ENCODE measurements around the gene EME1. TPM values are rescaled to one million over a fixed set of nuclear protein-coding genes. Genes with fewer than 3 reads are reported as not detected.

The EME1 gene
- total and polyA plus RNA-seq, 2 donors (not counting 3 experiments of a cell fraction or from before 2014, with no cell fraction given) = 5.6 to 9.1 TPM

DNA sequence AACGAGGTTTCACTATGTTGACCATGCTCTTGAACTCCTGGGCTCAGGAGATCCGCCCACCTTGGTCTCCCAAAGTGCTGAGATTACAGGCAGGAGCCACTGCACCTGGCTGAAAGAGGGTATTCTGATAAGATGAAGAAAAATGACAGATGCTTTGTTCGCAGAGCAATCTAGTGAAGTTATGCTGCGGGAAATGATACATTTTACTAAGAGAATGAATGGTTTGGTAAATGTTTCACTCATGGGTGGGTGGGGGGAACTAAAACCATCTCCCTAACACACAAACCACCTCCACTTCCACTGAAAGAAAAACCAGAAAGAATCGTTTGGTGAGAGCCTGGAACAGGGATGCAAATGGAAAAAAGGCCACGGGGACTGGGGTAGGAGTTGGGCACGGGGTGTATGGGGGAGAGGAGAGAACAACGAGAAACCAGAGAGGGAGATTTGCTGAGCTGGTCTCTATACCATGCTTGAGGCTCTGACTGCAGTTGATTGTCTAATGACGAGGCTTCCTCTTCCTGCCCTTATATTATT lies 46.1 kb upstream of the EME1 start:
- BruUV-seq (replicated peaks) = no TSS peak
- intact Hi-C loops (cut with micrococcal nuclease) = no loop called here
- ChIA-PET POLR2A (no interaction called here), CTCF (no interaction called here)
- no peak for DNase-seq (ENCODE audit: low read depth, low spot score)
- Histone ChIP-seq H3K4me2 (ENCODE audit: insufficient read depth, low read length) (no peak overlapping the region), H4K20me1 (replicated peaks; ENCODE audit: control insufficient read depth, extremely low read depth, insufficient read depth, low read length) (no peaks in the 10 kb centered on the region), H3K9ac (replicated peaks; ENCODE audit: extremely low read depth, insufficient read depth, low read length) (no peak overlapping the region), H3K36me3 (ENCODE audit: control insufficient read depth in 2 of 2, extremely low read depth in 1 of 2, insufficient read depth in 2 of 2, low read length in 2 of 2) (no peaks in the 10 kb centered on the region), H2AFZ (ENCODE audit: low read depth, low read length) (no peak overlapping the region), H3K27me3 (ENCODE audit: control insufficient read depth in 2 of 2, insufficient read depth in 2 of 2, low read length in 2 of 2) (peaks cover 0 to 5% of the 10 kb centered on the region in 2 experiments), H3K27ac (ENCODE audit: insufficient read depth, low read depth, low read length) (no peak overlapping the region), H3K79me2 (ENCODE audit: control insufficient read depth, insufficient read depth, low read length) (no peaks in the 10 kb centered on the region), H3K9me3 (replicated peaks; ENCODE audit: control insufficient read depth, insufficient read depth, low read length) (no peaks in the 10 kb centered on the region), H3K9me1 (replicated peaks; ENCODE audit: control insufficient read depth, extremely low read depth, insufficient read depth, low read length) (no peaks in the 10 kb centered on the region), H3K4me3 (replicated peaks in 1 of 3; ENCODE audit: insufficient read depth in 1 of 3, low read depth in 1 of 3, low read length in 3 of 3) (no peak overlapping the region), H3K4me1 (ENCODE audit: control insufficient read depth, extremely low read depth, insufficient read depth, low read length) (no peaks in the 10 kb centered on the region)
- TF ChIP-seq POLR2AphosphoS5 (IDR thresholded peaks at IDR 0.05; ENCODE audit: insufficient read depth, low read depth, low read length) (no peak), JUN (IDR thresholded peaks at IDR 0.05; ENCODE audit: borderline replicate concordance, insufficient read depth, insufficient read length, low read depth) (no peak), MYC (IDR thresholded peaks at IDR 0.05; ENCODE audit: low read depth, low read length) (no peak), POLR2A (IDR thresholded peaks at IDR 0.05; ENCODE audit: low read depth, low read length) (no peak), EZH2 (IDR thresholded peaks at IDR 0.05; ENCODE audit: borderline replicate concordance, low read depth, low read length, severe bottlenecking) (no peak)
- dilution Hi-C loops (cut with MboI; ENCODE audit: extremely low pct_ligation_motif_present, low sequenced_read_pairs) = no loop called here
- FAIRE-seq = no peak

DNA sequence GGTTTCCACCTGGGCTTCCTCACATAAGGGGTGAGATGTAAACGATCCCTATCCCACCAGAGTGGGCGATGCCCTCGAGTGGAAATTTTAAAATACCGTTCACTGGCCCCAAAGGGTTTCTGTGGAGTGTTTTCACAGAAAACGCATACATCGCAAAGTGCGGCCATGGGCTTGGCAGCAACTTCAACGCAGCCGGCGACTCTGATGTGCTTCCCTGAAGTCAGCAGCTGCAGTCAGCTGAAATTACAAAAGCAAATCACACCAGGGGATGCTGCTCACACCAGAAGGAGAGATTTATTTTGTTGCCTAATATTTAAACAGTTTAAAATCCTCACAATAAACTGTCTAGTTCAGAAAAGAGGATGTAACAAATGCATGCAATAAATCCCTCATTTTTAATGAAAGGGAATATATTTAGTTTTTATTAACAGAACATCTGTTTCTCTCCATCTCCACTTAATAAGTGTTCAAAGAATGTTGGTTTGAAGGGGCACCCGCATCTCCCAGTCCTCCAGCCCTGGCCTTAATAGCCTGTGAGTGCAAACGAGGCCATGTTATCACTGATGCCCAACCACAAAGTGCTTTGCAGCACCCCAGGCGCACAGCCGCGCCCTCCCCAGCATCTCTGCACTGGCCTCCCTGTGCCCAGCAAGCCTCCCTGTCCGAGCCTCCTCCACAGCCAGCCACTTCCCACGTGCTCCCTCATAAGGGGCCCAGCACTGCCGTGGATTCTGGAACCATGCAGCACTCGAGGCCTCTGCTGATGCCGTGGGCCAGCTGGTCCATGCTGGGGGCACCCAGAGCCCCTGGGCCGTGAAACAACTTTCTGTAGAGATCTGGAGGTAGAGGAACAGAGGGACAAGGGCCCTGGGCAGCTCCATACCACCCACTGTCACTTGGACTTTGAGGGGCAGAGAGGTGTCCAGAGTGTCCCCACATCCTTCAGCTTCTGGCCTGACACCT lies 44.4 kb upstream of the EME1 start:
- peaks cover 7 to 9% of the 10 kb centered on the region in 2 experiments for H3K27me3 ChIP-seq (ENCODE audit: control insufficient read depth in 2 of 2, insufficient read depth in 2 of 2, low read length in 2 of 2)
- no peak overlapping the region for H3K9ac ChIP-seq (replicated peaks; ENCODE audit: extremely low read depth, insufficient read depth, low read length)
- no TSS peak for BruUV-seq (replicated peaks)
- no peak overlapping the region for H3K4me3 ChIP-seq (replicated peaks in 1 of 3; ENCODE audit: insufficient read depth in 1 of 3, low read depth in 1 of 3, low read length in 3 of 3)
- intact Hi-C loops (cut with micrococcal nuclease) (no loop called here), dilution Hi-C loops (cut with MboI; ENCODE audit: extremely low pct_ligation_motif_present, low sequenced_read_pairs) (no loop called here)
- TF ChIP-seq GATA2 (IDR thresholded peaks at IDR 0.05; ENCODE audit: insufficient read depth, insufficient read length, low read depth, low read length) = no peak
- TF ChIP-seq, protein P1, sequence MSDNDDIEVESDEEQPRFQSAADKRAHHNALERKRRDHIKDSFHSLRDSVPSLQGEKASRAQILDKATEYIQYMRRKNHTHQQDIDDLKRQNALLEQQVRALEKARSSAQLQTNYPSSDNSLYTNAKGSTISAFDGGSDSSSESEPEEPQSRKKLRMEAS (IDR thresholded peaks at IDR 0.05; ENCODE audit: insufficient read depth, insufficient read length) = no peak
- no peak for TF ChIP-seq FOS (IDR thresholded peaks at IDR 0.05; ENCODE audit: borderline replicate concordance, insufficient read depth, low read length)
- no peak for TF ChIP-seq EZH2 (IDR thresholded peaks at IDR 0.05; ENCODE audit: borderline replicate concordance, low read depth, low read length, severe bottlenecking)
- TF ChIP-seq JUN (IDR thresholded peaks at IDR 0.05; ENCODE audit: borderline replicate concordance, insufficient read depth, insufficient read length, low read depth) = no peak
- no peak for TF ChIP-seq POLR2AphosphoS5 (IDR thresholded peaks at IDR 0.05; ENCODE audit: insufficient read depth, low read depth, low read length)
- TF ChIP-seq MYC (IDR thresholded peaks at IDR 0.05; ENCODE audit: low read depth, low read length) = no peak
- no peak for TF ChIP-seq POLR2A (IDR thresholded peaks at IDR 0.05; ENCODE audit: low read depth, low read length)
- TF ChIP-seq, protein P2, sequence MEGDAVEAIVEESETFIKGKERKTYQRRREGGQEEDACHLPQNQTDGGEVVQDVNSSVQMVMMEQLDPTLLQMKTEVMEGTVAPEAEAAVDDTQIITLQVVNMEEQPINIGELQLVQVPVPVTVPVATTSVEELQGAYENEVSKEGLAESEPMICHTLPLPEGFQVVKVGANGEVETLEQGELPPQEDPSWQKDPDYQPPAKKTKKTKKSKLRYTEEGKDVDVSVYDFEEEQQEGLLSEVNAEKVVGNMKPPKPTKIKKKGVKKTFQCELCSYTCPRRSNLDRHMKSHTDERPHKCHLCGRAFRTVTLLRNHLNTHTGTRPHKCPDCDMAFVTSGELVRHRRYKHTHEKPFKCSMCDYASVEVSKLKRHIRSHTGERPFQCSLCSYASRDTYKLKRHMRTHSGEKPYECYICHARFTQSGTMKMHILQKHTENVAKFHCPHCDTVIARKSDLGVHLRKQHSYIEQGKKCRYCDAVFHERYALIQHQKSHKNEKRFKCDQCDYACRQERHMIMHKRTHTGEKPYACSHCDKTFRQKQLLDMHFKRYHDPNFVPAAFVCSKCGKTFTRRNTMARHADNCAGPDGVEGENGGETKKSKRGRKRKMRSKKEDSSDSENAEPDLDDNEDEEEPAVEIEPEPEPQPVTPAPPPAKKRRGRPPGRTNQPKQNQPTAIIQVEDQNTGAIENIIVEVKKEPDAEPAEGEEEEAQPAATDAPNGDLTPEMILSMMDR (IDR thresholded peaks at IDR 0.05; ENCODE audit: extremely low read depth in 1 of 2, insufficient read depth in 1 of 2, low read depth in 1 of 2, low read length in 2 of 2) = no peak
- no peak overlapping the region for H3K4me2 ChIP-seq (ENCODE audit: insufficient read depth, low read length)
- no peak overlapping the region for H2AFZ ChIP-seq (ENCODE audit: low read depth, low read length)
- H3K36me3 ChIP-seq (ENCODE audit: control insufficient read depth in 2 of 2, extremely low read depth in 1 of 2, insufficient read depth in 2 of 2, low read length in 2 of 2) = no peaks in the 10 kb centered on the region
- H3K27ac ChIP-seq (ENCODE audit: insufficient read depth, low read depth, low read length) = no peak overlapping the region
- no peaks in the 10 kb centered on the region for H3K9me1 ChIP-seq (replicated peaks; ENCODE audit: control insufficient read depth, extremely low read depth, insufficient read depth, low read length)
- no peaks in the 10 kb centered on the region for H3K9me3 ChIP-seq (replicated peaks; ENCODE audit: control insufficient read depth, insufficient read depth, low read length)
- POLR2A ChIA-PET = no interaction called here
- FAIRE-seq = no peak
- H3K79me2 ChIP-seq (ENCODE audit: control insufficient read depth, insufficient read depth, low read length) = no peaks in the 10 kb centered on the region
- CTCF ChIA-PET = interaction anchor here (0.7 to 0.8 kb wide), 2 partner anchors 13 to 128 kb away, joined by 3 to 6 read pairs; no protein-coding TSS in a partner anchor
- no peak for DNase-seq (ENCODE audit: low read depth, low spot score)
- H4K20me1 ChIP-seq (replicated peaks; ENCODE audit: control insufficient read depth, extremely low read depth, insufficient read depth, low read length) = no peaks in the 10 kb centered on the region
- no peaks in the 10 kb centered on the region for H3K4me1 ChIP-seq (ENCODE audit: control insufficient read depth, extremely low read depth, insufficient read depth, low read length)
